WI38 (cell line): Measurements from ENCODE around the gene N4BP3.

Experiments
- H3K4me3 ChIP-seq: 2 replicates; pipeline ENCODE4 v1.5.1; 2011; ENCODE audit warnings: low read depth, mild to moderate bottlenecking, control low read depth, low read length
- TF ChIP-seq, protein P1 (sequence below): IDR thresholded peaks from 2 replicates; pipeline ENCODE4 v1.5.1; 2012; ENCODE audit warnings: low read depth, mild to moderate bottlenecking, control low read depth, low read length

N4BP3 gene

GRCh38 chr5:178111925-178112324, 1.4 kb upstream of the N4BP3 start:
- TF ChIP-seq, protein P1, sequence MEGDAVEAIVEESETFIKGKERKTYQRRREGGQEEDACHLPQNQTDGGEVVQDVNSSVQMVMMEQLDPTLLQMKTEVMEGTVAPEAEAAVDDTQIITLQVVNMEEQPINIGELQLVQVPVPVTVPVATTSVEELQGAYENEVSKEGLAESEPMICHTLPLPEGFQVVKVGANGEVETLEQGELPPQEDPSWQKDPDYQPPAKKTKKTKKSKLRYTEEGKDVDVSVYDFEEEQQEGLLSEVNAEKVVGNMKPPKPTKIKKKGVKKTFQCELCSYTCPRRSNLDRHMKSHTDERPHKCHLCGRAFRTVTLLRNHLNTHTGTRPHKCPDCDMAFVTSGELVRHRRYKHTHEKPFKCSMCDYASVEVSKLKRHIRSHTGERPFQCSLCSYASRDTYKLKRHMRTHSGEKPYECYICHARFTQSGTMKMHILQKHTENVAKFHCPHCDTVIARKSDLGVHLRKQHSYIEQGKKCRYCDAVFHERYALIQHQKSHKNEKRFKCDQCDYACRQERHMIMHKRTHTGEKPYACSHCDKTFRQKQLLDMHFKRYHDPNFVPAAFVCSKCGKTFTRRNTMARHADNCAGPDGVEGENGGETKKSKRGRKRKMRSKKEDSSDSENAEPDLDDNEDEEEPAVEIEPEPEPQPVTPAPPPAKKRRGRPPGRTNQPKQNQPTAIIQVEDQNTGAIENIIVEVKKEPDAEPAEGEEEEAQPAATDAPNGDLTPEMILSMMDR = no peak
- no peak overlapping the region for H3K4me3 ChIP-seq

- H3K4me3 ChIP-seq = no peak overlapping the region
These were observed 787 bp upstream of the N4BP3 start for GRCh38 chr5:178112545-178112944.

GRCh38 chr5:178113841-178114324, 551 bp downstream of the N4BP3 start:
- H3K4me3 ChIP-seq = peak overlapping the region; percentile 34
- TF ChIP-seq, protein P1 = no peak

More at GRCh38 chr5:178112545-178112944, 787 bp upstream of the N4BP3 start:
- TF ChIP-seq, protein P1 = no peak

DNA sequence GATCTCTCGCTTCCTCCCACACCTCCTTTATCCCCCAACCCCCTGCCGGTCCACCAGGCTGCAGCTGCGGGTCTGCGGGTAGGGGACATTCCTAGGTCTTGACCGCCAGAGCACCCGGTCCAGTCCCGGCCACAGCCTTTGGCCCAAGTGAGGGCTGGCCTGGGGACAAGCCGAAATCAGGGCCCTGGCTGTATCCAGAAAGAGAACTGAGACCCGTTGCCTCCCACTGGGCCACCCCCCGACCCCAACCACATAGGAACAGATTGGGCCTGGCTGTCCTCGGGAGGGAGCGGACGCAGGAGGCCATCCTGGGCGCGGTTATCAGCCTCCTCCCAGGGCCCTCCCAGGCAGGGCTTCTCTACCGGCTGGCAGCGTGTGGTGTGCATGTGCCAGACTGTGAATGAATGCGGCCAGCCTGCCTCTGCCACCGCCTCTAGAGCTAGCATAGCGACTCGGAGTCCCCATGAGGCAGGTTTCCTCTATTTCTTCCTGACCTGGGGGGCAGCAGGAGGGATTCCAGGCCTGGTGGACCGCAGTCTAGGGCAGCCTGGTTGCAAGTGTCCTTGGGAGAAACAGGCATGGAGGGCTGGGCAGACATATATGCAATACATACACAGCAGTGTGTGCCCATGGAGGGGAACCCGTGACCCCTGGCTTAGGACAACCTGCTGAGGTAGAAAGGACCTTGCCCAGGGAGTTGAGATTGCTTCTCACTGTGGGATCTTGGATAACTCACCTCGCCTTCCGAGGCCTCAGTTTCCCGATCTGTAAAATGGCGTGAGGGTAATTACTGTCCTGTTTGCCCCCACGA, 1.2 kb downstream of the N4BP3 start:
- TF ChIP-seq, protein P1 = no peak
- no peak overlapping the region for H3K4me3 ChIP-seq

DNA sequence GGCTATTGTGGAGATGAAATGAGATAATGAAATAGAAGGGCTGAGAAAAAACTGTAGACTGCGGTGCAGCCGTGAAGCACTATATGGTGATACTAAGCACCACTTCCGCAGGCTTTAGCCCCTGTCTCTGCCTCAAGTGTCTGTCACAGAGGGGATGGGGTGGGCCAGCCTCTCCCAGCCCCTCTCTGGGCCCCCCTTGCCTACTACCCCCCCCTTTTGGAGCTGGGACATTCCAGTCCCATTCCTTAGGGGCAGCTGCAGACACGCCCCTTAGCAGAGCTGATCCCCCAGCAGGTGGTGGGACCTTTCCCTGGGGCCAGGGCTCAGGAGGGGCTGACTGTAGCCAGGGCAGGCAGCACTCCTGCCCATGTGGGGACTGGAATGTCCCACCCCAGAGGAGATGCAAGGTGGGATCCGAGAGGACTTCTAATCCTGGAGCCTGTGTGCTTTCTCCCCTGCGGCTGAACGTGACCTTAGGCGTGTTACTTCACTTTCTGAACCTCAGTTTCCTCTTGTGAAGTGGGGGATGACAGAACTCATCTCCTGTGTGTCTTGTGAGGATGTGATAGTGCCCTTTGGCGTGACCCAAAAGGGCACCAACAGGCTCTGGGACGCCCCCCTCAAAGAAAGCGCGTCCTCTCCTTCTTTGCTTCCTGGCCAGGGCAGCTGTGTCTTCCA, 1.9 kb downstream of the N4BP3 start:
- TF ChIP-seq, protein P1 = no peak
- H3K4me3 ChIP-seq = no peak overlapping the region

- no peak overlapping the region for H3K4me3 ChIP-seq
These were observed 2.4 kb downstream of the N4BP3 start for GRCh38 chr5:178115814-178116142.

More at GRCh38 chr5:178115814-178116142, 2.4 kb downstream of the N4BP3 start:
- TF ChIP-seq, protein P1 = no peak
